Epidermal melanocyte (primary cell): ENCODE data around the gene IWS1.
"Not testable (repeated sequence)": the region's sequence is repeated elsewhere in the genome, so short reads cannot be mapped to it uniquely, and the experiment has no call there.

Source experiments
- DNase-seq: peaks from one replicate; pipeline ENCODE4 v3.0.0; 2011; ENCODE audit warnings: low spot score; ENCODE audit not compliant: insufficient read length

Gene IWS1

DNA sequence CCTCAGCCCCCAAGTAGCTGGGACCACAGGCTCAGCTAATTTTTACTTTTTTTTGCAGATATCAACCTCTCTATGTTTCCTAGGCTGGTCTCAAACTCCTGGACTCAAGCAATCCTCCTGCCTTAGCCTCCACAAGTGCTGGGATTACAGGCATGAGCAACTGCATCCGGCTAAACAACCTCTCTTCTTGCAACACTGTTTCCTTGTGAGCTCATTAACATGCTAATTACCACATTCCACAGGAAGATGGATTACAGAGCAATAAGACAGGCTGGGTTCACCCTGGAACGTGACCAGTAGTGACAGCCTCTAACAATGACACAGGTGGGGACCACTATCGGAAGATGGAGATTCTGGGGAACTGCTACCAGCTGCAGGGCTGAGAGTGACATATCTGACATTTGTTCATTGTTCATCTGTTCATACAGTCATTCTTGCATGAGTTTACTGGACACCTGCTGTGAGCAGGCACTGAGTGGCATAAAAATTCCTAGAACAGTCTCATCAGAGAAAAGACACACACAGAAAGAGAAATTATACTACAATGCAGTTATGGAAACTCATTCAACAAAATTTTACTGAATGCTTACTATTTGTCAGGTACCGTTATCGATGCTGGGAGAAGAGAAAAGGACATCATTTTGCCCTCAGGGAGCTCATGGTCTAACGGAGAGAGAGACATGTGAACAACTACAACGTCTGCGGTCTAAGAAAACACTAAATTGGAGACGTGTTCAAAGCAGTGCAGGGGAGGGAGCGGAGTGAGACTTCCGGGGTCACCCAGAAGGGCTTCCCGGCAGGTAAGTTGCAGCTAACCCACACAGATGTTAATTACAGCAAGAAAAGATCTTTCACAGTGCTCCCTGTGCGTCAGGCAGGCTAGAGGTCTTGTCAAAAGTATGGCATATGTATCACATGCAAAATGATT is 70.5 kb downstream of the IWS1 start:
- DNase-seq: no peak

DNA sequence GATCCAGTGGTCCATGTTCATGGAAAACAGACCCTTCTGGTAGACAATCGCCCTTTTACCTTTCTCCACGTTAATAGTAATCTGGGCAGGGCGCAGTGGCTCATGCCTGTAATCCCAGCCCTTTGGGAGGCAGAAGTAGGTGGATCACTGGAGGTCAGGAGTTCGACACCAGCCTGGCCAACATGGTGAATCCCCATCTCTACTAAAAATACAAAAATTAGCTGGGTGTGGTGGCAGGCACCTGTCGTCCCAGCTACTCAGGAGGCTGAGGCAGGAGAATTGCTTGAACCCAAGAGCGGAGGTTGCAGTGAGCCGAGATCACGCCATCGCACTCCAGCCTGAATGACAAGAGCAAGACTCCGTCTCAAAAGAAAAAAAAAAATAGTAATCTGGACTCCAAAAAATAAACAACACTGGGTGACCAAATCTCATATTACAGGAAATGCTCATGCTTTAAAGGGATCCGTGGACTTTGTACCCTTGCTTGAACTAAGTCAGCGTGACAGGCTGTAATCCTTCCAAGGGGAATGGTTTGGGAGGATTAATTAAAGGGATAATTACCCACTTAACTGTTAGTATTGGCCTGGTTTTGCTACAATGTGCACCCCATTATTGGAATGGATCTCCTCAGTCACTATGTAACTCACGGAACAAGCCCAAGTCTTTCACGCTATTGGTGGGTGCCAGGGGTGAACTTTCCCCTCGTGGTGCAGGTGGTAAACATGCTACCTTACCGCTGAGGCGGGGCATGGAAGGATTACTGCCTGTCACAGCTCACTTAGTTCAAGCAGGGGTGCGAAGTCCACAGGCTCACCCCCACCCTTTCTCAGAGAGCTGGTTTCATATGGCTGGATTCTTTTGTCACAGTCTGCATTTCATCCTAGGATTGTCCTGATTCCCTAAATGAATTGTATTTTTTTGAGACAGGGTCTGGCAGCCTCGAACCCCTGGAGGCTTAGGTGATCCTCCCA is 71.4 kb downstream of the IWS1 start:
- DNase-seq: no peak

DNA sequence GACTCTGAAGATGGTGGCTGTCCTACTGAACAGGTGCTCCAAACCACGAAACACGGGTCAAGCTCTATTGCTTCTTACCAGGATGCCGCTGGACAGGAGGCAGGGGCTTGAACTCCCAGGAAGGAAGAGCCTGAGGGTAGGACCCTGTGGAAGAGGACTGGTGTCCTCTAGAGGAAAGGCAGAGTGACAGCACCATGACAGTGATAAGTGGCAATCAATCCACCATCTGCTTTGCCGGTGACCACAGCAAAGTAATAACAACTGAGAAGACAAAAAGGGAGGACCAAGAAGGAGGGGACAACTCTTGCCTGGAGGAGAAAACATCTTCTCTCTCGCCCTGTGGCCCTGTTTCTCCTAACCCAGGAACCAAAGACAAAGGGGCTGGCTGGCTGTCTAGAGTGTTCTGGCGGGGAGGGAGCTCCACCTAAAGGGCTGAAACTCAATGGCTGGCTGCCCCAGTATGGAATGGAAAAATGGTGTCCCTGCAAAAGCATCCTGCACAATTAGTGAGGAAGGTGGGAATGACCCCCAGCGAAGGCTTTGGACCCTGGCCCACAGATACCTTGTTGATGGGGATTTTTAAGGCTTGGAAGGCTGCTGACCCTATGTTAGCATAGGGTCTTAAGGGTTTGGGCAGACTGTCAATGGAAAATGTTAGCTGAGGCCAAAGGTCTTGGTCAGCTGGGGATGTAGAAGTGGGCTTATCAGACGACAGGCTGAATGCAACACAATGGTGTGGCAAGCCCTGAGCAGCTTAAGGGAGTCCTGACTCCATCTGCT is 72.7 kb downstream of the IWS1 start:
- no peak for DNase-seq

DNA sequence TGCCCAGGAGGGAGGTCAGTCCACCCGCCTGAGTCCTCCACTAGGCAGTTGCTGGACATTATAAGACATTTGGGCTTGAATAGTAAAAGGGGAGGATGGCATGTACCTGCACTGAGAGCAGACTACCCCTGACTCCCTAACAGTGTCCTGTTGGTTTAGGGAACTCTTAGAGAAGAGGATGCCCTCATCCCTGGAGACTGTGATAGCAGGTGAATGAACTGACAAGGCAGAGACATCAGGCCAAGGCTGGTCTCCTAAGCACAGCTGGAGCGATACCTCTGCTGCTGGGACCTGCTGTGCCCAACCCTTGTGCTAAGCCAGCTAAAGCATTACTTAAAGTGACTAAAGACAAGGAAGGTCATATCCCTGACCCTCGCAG is 73.3 kb downstream of the IWS1 start:
- DNase-seq: no peak

DNA sequence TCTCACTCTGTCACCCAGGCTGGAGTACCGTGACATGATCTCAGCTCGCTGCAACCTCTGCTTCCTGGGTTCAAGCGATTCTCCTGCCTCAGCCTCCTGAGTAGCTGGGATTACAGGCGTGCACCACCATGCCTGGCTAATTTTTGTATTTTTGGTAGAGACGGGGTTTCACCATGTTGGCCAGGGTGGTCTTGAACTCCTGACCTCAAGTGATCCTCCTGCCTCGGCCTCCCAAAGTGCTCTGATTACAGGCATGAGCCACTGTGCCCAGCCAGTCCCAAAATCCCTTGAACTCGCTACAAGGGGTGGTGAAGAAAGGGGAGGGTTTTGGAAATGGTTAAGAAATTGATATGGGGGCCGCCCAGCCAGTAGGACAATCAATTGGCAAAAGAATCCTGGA is 73.9 kb downstream of the IWS1 start:
- not testable (repeated sequence) for DNase-seq

DNA sequence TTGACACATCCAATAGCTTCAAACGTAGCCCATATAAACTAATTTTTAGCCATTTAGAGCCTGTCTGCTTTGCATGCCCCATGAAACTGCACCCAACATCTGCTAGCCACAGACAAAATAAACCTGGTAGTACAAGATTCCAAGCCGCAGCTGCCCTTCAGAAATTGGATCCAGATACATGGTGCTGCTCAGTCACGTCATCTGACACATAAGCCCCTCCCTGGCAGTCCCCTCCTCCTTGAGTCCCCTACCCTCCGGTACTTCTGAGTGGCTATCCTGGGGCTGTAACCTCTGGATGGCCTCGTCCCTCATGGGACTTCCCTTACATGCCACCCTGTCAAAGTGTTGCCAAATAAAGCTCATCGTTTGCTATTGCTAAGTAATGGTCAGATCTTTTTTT is 74.3 kb downstream of the IWS1 start:
- DNase-seq: peak; percentile 34

DNA sequence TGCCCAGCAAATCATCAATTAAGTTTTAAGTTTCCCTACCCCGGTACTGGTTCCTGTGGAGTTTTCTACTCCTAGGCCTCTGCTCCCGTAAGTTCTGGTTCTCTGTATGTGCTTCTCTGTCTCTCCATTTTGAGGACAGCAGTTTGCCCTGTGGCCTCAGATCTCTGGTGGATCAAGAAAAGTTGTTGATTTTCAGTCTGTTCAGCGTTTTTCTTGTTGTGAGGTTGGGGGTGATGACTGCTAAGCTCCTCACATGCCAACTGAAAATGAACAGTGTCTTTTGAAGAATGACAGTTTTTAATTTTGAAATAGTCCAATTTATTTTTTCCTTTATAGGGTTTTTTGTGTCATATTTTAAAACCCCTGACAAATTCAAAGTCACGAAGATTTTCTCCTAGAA is 76.4 kb downstream of the IWS1 start:
- no peak for DNase-seq

DNA sequence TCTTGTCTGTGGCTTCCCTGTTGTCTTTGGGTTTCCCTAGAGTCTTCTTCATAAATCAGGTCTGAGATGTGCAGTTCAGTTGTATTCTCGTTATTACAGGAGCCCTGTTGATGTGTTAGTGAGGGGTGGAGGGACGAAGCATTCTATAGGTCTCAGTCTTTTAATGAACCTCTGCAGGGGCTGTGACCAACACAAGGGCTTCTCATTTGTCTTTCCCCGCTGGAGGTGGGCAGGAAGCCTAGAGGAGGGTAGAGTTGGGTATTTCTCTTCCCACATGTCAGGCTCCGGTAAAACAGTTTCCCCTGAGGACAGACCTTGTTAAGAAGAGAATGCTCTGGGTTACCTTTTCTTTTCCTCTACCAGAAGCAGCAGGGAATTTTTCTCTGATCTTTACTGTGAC is 76.9 kb downstream of the IWS1 start:
- DNase-seq: no peak

DNA sequence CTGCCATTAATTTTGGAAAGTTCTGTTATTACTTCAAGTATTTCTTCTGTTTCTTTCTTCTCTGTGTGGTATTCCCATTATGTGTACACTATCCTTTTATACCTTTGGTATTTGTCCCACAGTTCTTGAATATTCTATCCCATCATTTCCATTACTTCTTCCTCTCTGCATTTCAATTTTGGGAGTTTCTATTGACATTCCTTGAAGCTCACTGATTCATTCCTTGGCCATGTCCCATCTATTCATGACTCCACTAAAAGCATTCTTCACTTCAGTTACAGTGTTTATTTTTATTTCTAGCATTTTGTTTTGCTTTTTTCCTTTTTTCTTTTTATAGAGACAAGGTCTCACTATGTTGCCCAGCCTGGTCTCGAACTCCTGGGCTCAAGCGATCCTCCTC is 77.8 kb downstream of the IWS1 start:
- DNase-seq: no peak

DNA sequence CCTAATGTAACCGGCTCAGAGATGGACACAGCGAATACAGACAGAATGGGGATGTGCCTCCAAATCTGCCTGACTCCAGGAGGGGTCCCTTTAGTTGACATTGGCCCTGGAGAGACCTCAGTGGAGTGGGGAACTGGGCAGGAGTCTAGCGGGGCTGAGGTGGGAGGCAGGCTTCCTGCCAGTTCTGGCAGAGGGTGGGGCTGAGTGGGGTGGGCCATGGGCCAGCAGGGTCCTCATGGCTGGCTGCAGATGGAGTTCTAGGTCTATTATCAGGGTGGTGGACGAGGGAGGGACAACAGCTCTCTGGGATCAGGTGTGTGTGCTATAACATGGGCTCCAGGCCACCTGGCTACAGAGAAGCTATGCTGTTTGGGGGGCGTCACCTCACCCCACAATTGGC is 86.9 kb downstream of the IWS1 start:
- DNase-seq: no peak

DNA sequence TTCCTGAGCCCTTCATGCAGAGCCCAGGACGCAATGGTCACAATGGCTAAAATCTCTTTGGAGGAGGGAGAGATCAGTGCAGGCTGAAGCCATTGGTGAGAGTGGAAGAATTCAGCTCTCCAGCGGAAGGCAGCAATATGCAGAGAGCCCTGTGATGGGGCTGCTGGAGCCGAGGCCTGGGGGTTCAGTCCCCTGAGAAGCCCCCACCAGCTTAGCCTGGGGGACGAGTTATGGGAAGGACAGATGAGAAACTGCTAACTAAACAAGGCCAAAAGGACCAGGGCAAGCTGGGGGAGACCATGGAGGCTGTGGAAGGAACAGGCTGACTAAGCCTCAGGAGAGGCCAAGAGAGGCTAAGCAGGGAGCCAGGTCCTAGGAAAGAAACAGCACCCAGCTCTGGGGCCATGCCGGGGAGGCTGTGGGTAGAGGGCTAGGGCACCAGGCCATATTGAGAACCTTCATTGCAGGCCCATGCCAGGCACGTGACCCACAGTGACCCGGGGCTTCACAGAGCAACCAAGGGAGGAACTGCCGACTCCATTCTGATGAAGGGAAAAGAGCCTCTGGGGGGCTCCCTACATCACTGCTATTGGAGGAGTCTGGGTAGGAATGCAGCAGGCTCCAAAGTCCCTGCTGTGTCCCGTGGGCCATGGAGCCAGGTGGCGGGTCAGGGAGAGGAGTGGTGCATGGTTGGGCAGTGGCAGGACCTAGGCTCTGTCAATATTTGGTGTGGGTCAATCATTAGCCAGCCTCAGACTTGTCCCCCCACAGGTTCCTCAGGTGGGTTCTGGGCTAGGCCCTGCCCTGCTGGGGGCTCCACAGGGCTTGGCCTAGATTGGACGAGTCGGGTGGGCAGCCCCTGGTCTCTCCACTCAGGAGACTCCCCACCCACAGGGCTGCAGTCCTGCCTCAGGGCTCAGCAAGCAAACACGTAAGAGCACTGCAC is 88.2 kb downstream of the IWS1 start:
- DNase-seq: no peak

DNA sequence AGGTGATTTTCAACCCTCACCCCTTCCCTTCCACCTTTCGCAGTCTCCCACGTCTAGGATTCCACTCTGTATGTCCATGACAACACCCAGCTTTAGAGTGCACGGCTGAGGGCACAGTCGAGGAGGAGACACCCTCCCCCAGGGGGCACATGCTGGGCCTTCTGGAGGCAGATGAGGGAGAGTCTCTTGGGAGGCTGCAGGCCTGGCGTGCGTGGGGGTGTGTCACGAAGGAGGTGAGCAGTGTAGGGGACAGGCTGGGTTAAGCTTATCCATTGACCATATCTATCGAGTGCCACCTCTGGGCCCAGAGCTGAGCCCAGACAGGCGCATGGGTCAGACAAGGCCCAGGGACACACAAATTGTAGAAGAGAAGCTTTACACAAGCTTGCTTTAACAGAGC is 89.2 kb downstream of the IWS1 start:
- DNase-seq: no peak

DNA sequence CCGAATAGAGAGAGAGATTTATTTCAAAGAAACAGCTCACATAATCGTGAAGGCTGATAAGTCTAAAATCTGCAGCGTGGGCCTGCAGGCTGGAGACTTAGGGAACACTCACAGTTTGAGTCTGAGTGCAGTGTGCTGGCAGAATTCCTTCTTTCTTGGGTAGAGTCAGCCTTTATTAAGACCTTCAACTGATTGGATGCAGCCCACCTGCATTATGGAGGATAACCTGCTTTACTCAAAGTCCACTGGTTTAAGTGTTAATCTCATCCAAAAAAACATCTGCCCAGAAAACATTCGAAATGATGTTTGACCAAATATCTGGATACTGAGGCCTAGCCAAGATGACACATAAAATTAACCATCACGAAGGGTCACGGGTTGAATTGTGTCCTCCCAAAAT is 91.8 kb downstream of the IWS1 start:
- DNase-seq: no peak

DNA sequence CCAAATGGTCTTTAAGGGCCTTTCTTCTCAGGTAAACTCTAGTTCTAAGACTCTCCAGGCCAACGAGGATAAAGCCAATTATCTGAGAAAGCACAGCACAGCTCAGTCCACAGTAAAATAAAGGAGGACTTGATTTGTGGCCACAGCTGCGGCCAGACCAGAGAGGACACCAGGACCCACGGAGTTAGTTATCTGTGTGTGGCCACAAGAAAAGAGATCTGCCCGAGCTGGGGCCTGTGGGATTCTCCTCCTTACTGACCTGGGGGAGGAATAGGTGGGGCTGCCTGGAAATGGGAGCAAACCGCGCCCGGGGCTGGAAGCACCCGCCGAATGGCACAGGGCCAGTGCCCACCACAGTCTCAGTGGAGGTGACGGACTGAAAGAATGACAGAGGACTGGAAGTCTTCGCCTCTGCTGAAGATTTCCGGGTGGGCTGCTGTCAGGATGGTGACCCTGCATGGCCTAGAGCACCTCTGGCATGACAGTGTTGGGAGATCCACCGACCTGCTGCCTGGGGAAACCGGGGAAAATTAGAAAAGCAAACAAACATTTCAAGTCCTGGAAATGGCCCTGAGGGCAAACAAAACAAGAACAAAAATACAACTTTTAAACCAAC is 94.8 kb downstream of the IWS1 start:
- no peak for DNase-seq
